ENCODE data around the gene PLCH1. TPM values are rescaled to one million over a fixed set of nuclear protein-coding genes. Genes with fewer than 3 reads are reported as not detected.

PLCH1 gene
- total and polyA plus RNA-seq, 8 donors: 0.91 to 4.4 (median 2.3) TPM

DNA sequence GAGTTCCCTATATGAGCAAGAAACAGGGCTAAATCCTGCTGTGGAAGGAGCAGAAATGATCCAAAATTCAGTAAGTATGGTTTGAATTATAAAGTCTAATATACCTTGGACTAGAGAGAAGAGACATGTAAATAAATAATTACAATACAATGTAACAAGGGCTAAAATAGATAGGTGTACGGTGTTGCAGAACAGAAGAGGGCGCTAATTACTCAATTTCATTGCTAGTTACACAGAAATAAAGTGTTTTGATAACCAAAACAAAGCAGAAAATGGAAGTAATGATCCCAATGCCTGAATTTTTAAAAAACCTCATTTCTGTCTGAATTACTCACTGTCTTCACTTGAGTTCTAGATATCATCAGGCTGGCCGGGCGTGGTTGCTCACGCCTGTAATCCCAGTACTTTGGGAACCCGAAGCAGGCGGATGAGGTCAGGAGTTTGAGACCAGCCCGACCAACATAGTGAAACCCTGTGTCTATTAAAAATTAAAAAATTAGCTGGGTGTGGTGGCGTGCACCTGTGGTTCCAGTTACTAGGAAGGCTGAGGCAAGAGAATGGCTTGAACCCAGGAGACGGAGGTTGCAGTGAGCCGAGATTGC is 8.3 kb upstream of the PLCH1 start:
- TF ChIP-seq, protein P1, sequence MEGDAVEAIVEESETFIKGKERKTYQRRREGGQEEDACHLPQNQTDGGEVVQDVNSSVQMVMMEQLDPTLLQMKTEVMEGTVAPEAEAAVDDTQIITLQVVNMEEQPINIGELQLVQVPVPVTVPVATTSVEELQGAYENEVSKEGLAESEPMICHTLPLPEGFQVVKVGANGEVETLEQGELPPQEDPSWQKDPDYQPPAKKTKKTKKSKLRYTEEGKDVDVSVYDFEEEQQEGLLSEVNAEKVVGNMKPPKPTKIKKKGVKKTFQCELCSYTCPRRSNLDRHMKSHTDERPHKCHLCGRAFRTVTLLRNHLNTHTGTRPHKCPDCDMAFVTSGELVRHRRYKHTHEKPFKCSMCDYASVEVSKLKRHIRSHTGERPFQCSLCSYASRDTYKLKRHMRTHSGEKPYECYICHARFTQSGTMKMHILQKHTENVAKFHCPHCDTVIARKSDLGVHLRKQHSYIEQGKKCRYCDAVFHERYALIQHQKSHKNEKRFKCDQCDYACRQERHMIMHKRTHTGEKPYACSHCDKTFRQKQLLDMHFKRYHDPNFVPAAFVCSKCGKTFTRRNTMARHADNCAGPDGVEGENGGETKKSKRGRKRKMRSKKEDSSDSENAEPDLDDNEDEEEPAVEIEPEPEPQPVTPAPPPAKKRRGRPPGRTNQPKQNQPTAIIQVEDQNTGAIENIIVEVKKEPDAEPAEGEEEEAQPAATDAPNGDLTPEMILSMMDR (IDR thresholded peaks at IDR 0.05): peak in 2 of 4 donors; percentile 18 to 24
- no peak overlapping the region for H3K27ac ChIP-seq
- peak in 3 of 4 donors; percentile 57 to 76 (median 73) for ATAC-seq
- no peaks in the 10 kb centered on the region for H3K4me1 ChIP-seq
- no peaks in the 10 kb centered on the region for H3K9me3 ChIP-seq
- H3K4me3 ChIP-seq: no peak overlapping the region
- WGBS, 2 donors: 67 to 72% methylated on average over 11 of the region's 11 CpGs
- no peaks in the 10 kb centered on the region for H3K36me3 ChIP-seq
- no peak for DNase-seq
- H3K27me3 ChIP-seq: no peaks in the 10 kb centered on the region
- intact Hi-C loops (cut with DNase I): loop anchor here in 1 of 3 donors (10.0 kb wide), 1 partner anchor 112 kb away; no protein-coding TSS in a partner anchor
- no peak for FAIRE-seq

DNA sequence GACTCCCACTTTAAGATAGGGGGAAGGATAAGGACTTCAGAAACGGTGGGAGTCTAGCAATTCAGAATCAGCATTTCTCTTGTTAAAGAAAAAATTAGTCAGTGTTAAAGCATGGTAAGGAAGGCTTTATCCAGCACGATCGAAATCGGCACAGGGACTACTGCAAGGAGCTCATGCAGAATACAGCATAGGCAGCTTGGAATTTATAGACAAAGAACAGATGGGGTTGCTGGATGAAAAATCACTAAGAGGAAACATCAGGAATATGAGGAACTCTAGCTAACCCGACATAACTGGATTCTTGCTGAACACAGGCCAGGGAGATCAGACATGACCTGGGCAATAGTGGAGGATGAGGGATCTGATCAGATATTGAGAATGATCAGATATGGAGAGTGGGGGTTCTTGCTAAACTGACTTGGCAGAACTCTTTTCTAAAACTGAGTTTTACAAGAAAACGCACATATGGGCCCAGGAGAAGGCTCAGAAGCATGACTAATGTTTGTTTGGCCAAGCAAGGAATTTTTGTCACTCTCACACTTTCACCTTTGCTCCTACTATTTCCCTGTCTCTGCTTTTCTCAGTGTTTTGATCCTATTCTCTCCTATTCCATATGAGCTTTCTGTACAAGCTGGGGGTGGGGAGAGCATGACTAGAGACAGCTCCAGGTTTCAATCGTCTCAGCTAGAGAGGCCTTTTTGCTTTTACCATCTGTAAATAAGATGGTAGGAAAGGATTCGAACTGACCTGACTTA is 3.9 kb upstream of the PLCH1 start:
- TF ChIP-seq, protein P1 (IDR thresholded peaks at IDR 0.05): no peak
- Histone ChIP-seq H3K27me3 (no peaks in the 10 kb centered on the region), H3K36me3 (no peaks in the 10 kb centered on the region), H3K27ac (no peak overlapping the region), H3K9me3 (no peaks in the 10 kb centered on the region), H3K4me3 (no peak overlapping the region), H3K4me1 (no peaks in the 10 kb centered on the region)
- intact Hi-C loops (cut with DNase I): no loop called here
- no peak for ATAC-seq
- FAIRE-seq: no peak
- no peak for DNase-seq
- 55 to 59% methylated on average over 8 of the region's 8 CpGs for WGBS, 2 donors

DNA sequence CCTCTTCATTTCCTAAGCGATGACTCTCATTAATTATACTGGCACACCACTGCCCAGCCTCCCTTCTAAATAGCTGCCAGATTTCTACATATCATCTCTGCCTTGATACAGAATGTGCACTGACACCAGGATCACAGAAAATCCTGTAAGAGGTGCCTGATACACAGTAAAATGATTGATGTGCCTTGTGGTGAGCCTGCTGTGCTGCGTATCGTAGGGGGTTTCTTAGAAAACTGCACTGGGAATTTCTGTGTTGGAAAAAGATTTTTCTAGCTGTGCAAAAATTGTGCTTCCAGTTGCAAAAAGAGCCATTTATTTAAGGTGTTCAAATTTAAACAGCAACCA is 3.0 kb upstream of the PLCH1 start:
- intact Hi-C loops (cut with DNase I): no loop called here
- H3K4me3 ChIP-seq: no peak overlapping the region

DNA sequence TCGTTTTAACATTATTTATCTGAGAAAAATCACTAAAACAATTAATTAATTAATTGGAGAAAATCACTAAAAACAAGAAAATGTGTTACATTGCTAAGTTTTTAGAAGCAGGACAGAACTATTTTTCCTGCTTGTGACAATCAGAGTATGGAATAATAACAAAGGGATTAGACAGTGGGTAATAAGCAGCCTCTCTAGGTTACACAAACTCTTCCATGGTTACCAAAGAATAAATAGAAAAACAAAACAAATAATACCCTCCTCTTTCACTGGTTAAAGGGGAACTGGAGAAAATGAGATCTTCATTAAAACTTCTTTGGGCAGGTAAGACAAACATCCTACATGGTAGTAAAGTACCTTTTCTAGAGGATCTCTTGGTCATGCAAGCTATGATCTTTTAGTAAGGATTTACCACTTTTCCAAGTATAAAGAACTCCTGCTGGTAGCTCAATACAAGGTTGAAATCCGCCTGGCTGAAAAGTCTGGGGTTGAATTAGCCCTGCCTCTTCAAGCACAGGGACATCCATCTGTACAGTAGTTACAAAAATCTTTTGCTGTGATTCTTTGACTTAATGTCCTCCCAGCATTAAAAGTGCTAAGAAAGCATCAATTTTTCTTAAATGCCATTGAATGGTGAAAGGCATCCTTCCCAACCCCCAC is 2.5 kb upstream of the PLCH1 start:
- ATAC-seq: no peak
- DNase-seq: no peak
- Histone ChIP-seq H3K4me1 (no peaks in the 10 kb centered on the region), H3K4me3 (no peak overlapping the region), H3K27ac (no peak overlapping the region), H3K27me3 (no peaks in the 10 kb centered on the region), H3K36me3 (no peaks in the 10 kb centered on the region), H3K9me3 (no peaks in the 10 kb centered on the region)
- WGBS, 2 donors: 54 to 55% methylated on average over 2 of the region's 2 CpGs
- no peak for FAIRE-seq
- intact Hi-C loops (cut with DNase I): no loop called here
- TF ChIP-seq, protein P1 (IDR thresholded peaks at IDR 0.05): no peak

More for the DNA sequence above, 3.0 kb upstream of the PLCH1 start:
- TF ChIP-seq, protein P1 (IDR thresholded peaks at IDR 0.05): no peak
- Histone ChIP-seq H3K36me3 (no peaks in the 10 kb centered on the region), H3K9me3 (no peaks in the 10 kb centered on the region), H3K27me3 (no peaks in the 10 kb centered on the region), H3K4me1 (no peaks in the 10 kb centered on the region), H3K27ac (no peak overlapping the region)
- WGBS, 2 donors: 79 to 81% methylated on average over 3 of the region's 3 CpGs
- DNase-seq (no peak), FAIRE-seq (no peak), ATAC-seq (no peak)

All from pancreas (tissue), 10 donors.